ENCODE results near the gene PPP1R9B. TPM values are rescaled to one million over a fixed set of nuclear protein-coding genes. Genes with fewer than 3 reads are reported as not detected.
A peak's percentile ranks its signal among the peaks of the same experiment; 100 is the strongest.

PPP1R9B gene
- total RNA-seq, 4 donors from 2014 or later = 16.6 to 38.0 (median 25.6) TPM

GRCh38 chr17:50163843-50164696 lies 13.6 kb upstream of the PPP1R9B start:
- TF ChIP-seq CTCF (IDR thresholded peaks at IDR 0.05) = no peak
- DNase-seq (ENCODE audit: low spot score) (no peak), ATAC-seq (ENCODE audit: low FRiP score) (no peak)

- ATAC-seq (ENCODE audit: low FRiP score) = no peak
- TF ChIP-seq CTCF (IDR thresholded peaks at IDR 0.05) = no peak
- DNase-seq (ENCODE audit: low spot score) = no peak
Measured at GRCh38 chr17:50162466-50163254, 12.2 kb upstream of the PPP1R9B start.

GRCh38 chr17:50161911-50162288 lies 11.4 kb upstream of the PPP1R9B start:
- no peak for ATAC-seq (ENCODE audit: low FRiP score)
- DNase-seq (ENCODE audit: low spot score) = no peak
- no peak for TF ChIP-seq CTCF (IDR thresholded peaks at IDR 0.05)

- DNase-seq (ENCODE audit: low spot score) = peak; percentile 75
- peak in 2 of 3 donors; percentile 51 to 88 for TF ChIP-seq CTCF (IDR thresholded peaks at IDR 0.05)
- ATAC-seq (ENCODE audit: low FRiP score) = peak; percentile 96
Measured at GRCh38 chr17:50161023-50161910, 10.8 kb upstream of the PPP1R9B start.

GRCh38 chr17:50157891-50158290 lies 7.4 kb upstream of the PPP1R9B start:
- TF ChIP-seq CTCF (IDR thresholded peaks at IDR 0.05) = no peak
- DNase-seq (ENCODE audit: low spot score) = no peak
- no peak for ATAC-seq (ENCODE audit: low FRiP score)

- DNase-seq (ENCODE audit: low spot score) (no peak), ATAC-seq (ENCODE audit: low FRiP score) (no peak)
- no peak for TF ChIP-seq CTCF (IDR thresholded peaks at IDR 0.05)
Measured at GRCh38 chr17:50155115-50155819, 4.8 kb upstream of the PPP1R9B start.
